Peyer's patch (tissue), 4 donors: Measurements from ENCODE around the gene AEBP2. TPM values are rescaled to one million over a fixed set of nuclear protein-coding genes. Genes with fewer than 3 reads are reported as not detected.
"Not testable (repeated sequence)": the region's sequence is repeated elsewhere in the genome, so short reads cannot be mapped to it uniquely, and the experiment has no call there.

Source experiments
- DNase-seq, 3 donors: peaks; one replicate each; pipeline ENCODE4 v3.0.0-alpha.2; 2017 to 2019
- H3K27ac ChIP-seq, 4 donors: fragments of 200-600 bp; sonication (generic); one replicate each; pipeline ENCODE4 v1.5.1; 2016 to 2019
- H3K27me3 ChIP-seq, 2 donors: fragments of 200-600 bp; sonication (generic); one replicate each; pipeline ENCODE4 v1.5.1; 2019
- H3K36me3 ChIP-seq, 3 donors: fragments of 200-600 bp; sonication (generic); one replicate each; pipeline ENCODE4 v1.5.1; 2016 to 2019
- H3K4me1 ChIP-seq, 4 donors: fragments of 200-600 bp; sonication (generic); one replicate each; pipeline ENCODE4 v1.5.1; 2016 to 2019
- H3K4me3 ChIP-seq, 4 donors: fragments of 200-600 bp; sonication (generic); 1 replicate in 3 of 4; 2 replicates in 1 of 4; pipeline ENCODE4 v1.5.1; 2016 to 2019; ENCODE audit warnings: mild to moderate bottlenecking in 1 of 4
- H3K9me3 ChIP-seq, 4 donors: fragments of 200-600 bp; sonication (generic); one replicate each; pipeline ENCODE4 v1.5.1; 2016 to 2019; ENCODE audit warnings: mild to moderate bottlenecking in 1 of 4
- CTCF ChIP-seq, 6 experiments: fragments of 450-650 bp in 4 of 6; fragments of 200-600 bp in 2 of 6; sonication (generic) in 1 of 6; IDR thresholded peaks; one replicate each; pipeline ENCODE4 v1.5.1; 2017 to 2019; ENCODE audit warnings: antibody characterized with exemption in 6 of 6, mild to moderate bottlenecking in 3 of 6, moderate library complexity in 1 of 6
- POLR2A ChIP-seq, 2 donors: fragments of 450-650 bp; IDR thresholded peaks; one replicate each; pipeline ENCODE4 v1.5.1; 2017; ENCODE audit warnings: antibody characterized with exemption in 2 of 2, mild to moderate bottlenecking in 2 of 2, moderate library complexity in 2 of 2
- total RNA-seq, 4 donors: library from RNA; depleted of rRNA; stranded (reverse); fragments of >200 nt; gene quantifications; one replicate each; pipeline ENCODE4 v1.1.0, GENCODE V29; 2016

Gene AEBP2
- 10 to 100 TPM; 22.9 to 58.4 (median 42.3) TPM for total RNA-seq

GRCh38 chr12:19439059-19440018 is at the start of gene AEBP2:
TSS of gene AEBP2 (plus strand) at chr12:19439492. CDS start at chr12:19439700, 208 bp downstream.
- Histone ChIP-seq H3K27ac (peak within 1 kb of the TSS; percentile 83 to 96 (median 84)), H3K36me3 (no peaks in the 10 kb centered on the region), H3K27me3 (no peaks in the 10 kb centered on the region), H3K9me3 (no peaks in the 10 kb centered on the region), H3K4me3 (peak within 1 kb of the TSS; percentile 68 to 99 (median 89)), H3K4me1 (peaks cover 0 to 20% (median 0%) of the 10 kb centered on the region in 4 donors)
- TF ChIP-seq POLR2A (IDR thresholded peaks at IDR 0.05): peak; percentile 31 to 68
- no peak for TF ChIP-seq CTCF (IDR thresholded peaks at IDR 0.05)
- peak; percentile 89 to 96 (median 91) for DNase-seq

GRCh38 chr12:19390051-19390598 is 49.2 kb upstream of the AEBP2 start:
- DNase-seq: no peak
- Histone ChIP-seq H3K27me3 (no peaks in the 10 kb centered on the region), H3K9me3 (no peaks in the 10 kb centered on the region), H3K4me1 (no peaks in the 10 kb centered on the region), H3K4me3 (no peak overlapping the region), H3K36me3 (no peaks in the 10 kb centered on the region), H3K27ac (no peak overlapping the region)
- TF ChIP-seq CTCF (IDR thresholded peaks at IDR 0.05): no peak
- TF ChIP-seq POLR2A (IDR thresholded peaks at IDR 0.05): no peak

- H3K4me3 ChIP-seq, H3K36me3 ChIP-seq, H3K4me1 ChIP-seq, H3K27me3 ChIP-seq, H3K27ac ChIP-seq, H3K9me3 ChIP-seq: not testable (repeated sequence)
- peak in 1 of 3 donors; percentile 10 for DNase-seq
These were observed 46.6 kb upstream of the AEBP2 start for GRCh38 chr12:19392644-19393043.

GRCh38 chr12:19394385-19394784 is 44.9 kb upstream of the AEBP2 start:
- Histone ChIP-seq H3K27me3 (no peaks in the 10 kb centered on the region), H3K36me3 (no peaks in the 10 kb centered on the region), H3K4me1 (no peaks in the 10 kb centered on the region), H3K4me3 (no peak overlapping the region), H3K27ac (no peak overlapping the region), H3K9me3 (no peaks in the 10 kb centered on the region)
- TF ChIP-seq POLR2A (IDR thresholded peaks at IDR 0.05) (no peak), CTCF (IDR thresholded peaks at IDR 0.05) (no peak)
- DNase-seq: no peak

- peak in 1 of 3 donors; percentile 7 for DNase-seq
- H3K27me3 ChIP-seq: no peaks in the 10 kb centered on the region
- TF ChIP-seq CTCF (IDR thresholded peaks at IDR 0.05): no peak
- no peak for TF ChIP-seq POLR2A (IDR thresholded peaks at IDR 0.05)
These were observed 41.8 kb upstream of the AEBP2 start for GRCh38 chr12:19397534-19397933.

More at GRCh38 chr12:19397534-19397933, 41.8 kb upstream of the AEBP2 start:
- no peaks in the 10 kb centered on the region for H3K4me1 ChIP-seq
- H3K9me3 ChIP-seq: no peaks in the 10 kb centered on the region
- no peak overlapping the region for H3K4me3 ChIP-seq
- H3K27ac ChIP-seq: no peak overlapping the region
- H3K36me3 ChIP-seq: no peaks in the 10 kb centered on the region
